ENCODE data around the gene DRC3.

Gene DRC3

GRCh38 chr17:17970699-17971430 is 1.8 kb upstream of the DRC3 start:
- DNase-seq = no peak

DNA sequence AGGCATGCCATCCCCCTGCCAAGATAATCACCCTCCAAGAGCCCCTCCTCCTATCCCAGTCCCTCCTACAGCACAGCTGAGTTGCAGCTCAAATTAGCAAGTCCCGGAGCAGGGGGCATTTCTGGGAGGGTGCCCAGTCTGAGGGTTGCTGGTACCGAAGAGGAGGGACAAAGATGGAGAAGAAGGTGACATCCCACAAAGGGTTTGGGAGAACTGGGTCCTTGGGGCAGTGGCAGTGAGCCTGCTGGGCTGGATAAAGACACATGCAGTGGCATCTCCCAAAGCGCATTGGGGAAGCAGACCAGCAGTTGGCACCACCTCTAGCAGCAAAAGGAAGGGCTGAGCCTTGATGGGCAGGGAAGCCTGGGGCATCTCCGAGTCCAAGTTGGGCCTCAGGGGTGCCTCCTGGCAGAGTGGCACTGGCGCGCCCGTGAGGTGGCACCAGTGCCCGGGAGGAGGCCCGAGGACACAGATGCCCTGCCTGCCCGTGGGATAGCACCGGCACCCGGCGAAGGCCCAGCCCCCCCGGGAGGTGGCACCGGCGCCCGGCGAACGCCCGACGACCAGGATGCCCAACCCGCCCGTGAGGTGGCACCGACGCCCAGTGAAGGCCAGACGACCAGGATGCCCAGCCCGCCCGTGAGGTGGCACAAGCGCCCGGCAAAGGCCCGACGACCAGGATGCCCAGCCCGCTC is 1.1 kb upstream of the DRC3 start:
- no peak for DNase-seq

DNA sequence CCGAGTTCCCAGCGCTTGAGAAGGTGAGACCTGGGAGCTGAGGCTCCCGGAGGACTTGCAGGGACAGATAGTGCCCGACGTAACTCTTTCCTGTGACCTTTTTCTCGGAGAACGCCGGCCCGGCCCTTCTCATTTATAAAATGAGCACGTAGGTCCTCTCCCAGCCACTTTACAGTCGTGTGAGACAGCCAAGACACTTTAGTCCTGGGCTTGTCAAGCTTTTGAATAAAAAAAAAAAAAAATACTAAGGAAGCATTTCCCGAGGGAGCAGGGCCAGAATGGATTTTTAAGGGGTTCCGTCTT is 241 bp downstream of the DRC3 start:
- no peak for DNase-seq

- DNase-seq = no peak
Observed at GRCh38 chr17:17975436-17975835, 2.8 kb downstream of the DRC3 start.

GRCh38 chr17:17976931-17977570 is 4.4 kb downstream of the DRC3 start:
- DNase-seq = no peak

- DNase-seq = no peak
Observed at GRCh38 chr17:17978481-17979424, 6.1 kb downstream of the DRC3 start.

DNA sequence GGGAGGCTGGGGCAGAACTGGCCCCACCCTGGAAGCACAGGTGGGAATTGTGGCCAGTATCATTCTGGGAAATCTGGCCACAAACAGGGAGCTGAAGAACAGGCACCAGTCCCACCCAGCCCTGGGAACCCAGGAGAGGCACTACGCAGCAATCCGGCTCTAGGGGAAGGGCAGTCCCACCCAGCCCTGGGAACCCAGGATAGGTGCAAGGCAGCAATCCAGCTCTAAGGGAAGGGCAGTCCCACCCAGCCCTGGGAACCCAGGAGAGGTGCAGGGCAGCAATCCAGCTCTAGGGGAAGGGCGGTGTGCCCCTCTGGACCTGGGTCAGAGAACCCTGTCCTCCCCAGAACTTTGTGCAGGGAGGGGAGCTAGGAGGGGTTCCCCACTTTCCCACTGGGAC is 7.1 kb downstream of the DRC3 start:
- DNase-seq = no peak

DNA sequence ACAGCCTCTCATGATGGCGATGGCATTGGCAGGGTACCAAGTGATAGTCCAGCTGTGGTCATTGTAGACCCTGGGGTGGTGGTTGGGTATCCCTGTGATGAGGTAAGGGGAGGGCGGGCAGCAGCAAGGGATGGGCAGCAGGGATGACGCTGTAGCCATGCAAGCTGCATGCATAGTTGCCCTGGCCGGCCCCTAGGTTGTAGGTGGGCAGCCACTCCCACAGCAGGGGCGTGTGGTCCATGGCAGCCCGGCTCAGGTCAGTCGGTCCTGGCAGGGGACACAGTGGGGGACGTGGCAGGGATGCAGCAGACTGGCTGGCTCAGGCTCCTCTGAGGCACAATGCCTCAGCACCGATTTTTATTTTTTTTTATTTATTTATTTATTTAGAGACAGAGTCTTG is 8.7 kb downstream of the DRC3 start:
- no peak for DNase-seq

DNA sequence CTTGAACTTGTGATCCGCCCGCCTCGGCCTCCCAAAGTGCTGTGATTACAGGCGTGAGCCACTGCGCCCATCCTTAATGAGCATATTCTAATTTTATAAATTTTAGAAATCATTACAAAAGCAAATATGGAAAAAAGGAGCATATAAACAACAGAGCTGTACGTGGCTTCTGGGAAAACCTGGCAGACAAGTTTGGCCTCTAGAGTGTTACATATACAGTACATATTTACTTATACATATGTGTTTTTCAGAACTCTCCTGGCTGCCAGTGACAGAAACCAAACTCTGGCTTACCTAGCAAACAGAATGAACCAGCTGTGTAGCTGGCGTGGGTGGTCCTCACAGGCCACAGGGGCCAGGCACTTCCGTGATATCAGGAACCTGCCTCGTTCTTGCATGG is 10.1 kb downstream of the DRC3 start:
- no peak for DNase-seq

- no peak for DNase-seq
Observed at GRCh38 chr17:17983376-17983775, 10.7 kb downstream of the DRC3 start.

DNA sequence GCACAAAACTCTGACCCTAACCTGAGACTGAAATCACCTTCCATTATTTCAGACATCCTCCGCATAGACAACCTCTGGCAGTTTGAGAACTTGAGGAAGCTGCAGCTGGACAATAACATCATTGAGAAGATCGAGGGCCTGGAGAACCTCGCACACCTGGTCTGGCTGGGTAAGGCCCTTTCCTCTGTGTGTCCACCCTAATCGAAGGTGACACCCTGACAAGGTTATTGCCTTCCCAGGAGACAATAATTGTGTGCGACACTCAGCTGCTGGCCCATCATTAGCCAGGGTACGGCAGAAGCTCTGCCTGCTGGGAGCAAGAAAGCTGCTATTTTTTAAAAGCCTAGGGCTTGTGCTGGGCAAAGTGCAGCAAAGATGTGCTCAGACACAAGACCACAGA is 11.1 kb downstream of the DRC3 start:
- DNase-seq = no peak

DNA sequence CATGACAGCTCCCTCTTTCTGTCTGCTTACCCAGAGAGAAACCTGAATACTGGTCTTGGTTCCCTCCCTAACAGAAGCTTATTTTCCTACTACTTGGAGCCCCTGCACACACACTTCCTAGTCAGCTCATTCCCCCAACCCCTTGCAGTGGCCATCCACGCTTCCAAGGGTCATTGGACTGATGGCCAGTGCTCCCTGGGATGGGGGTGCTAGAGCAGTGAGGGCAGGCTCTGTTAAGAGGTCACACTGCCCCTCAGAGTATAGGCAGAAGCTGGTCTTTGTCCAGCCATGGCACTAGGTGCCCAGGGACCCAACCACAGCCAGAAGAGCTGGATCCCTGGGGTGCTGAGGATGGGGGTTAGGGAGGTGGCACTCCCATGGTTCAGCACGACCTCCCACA is 12.5 kb downstream of the DRC3 start:
- DNase-seq = no peak

GRCh38 chr17:17985555-17985954 is 12.9 kb downstream of the DRC3 start:
- DNase-seq = no peak

GRCh38 chr17:17987187-17987896 is 14.7 kb downstream of the DRC3 start:
- DNase-seq = no peak

DNA sequence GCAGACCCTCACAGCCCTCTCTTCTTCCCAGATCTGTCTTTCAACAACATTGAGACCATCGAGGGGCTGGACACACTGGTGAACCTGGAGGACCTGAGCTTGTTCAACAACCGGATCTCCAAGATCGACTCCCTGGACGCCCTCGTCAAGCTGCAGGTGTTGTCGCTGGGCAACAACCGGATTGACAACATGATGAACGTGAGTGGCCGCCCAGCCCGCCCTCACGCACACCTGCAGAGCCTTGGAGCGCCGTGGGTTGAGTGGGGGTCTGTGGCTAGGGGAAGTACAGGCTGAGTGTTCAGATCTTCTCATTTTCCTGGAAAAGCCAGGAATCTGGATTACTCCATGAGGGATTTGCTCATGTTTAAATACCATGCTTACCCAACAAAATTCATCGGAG is 15.2 kb downstream of the DRC3 start:
- no peak for DNase-seq

DNA sequence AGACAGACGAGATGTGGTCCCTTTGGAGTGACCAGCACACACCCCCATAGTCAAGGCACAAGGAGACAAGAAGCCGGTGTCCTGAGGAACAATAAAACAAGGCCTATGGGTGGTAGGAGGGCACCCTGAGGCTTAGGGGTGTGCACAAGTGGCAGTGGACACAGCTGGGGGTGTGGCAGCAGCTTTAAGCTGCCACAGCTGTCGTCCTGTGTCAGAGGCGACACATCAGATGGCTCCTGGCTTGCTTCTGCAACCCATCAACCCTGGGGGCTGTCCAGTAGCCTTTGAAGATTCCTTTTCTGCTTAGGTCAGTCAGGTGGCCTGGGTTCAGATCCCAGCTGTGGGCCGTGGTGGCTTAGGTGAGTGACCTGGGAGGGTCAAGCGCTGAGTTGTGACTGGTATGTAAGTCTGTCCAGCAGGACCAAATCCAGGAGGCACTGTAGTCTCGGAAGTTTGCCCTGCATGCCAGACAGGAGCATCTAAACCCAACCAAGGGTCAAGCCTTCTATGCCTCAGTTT is 15.8 kb downstream of the DRC3 start:
- DNase-seq = no peak

GRCh38 chr17:17989081-17989480 is 16.4 kb downstream of the DRC3 start:
- DNase-seq = no peak

DNA sequence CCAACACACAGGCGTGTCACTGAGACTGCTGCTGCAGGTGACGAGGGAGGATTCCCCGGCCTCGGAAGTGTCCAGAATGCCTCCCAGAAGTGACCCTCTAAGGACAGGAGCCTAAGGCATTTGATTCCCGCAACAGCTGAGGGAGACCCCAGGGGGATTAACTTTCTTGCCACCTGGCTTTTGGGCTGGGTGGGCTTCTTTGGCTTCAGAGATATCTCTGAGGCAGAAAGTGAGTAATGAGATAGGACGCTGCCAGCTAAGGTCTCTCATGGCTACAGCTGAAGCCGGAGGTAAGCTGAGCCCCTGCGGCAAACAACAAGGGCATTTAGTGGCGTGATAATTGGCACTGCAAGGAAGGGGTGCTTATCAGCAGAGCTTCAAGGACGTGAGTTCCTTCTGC is 17.0 kb downstream of the DRC3 start:
- no peak for DNase-seq

GRCh38 chr17:17990282-17990681 is 17.6 kb downstream of the DRC3 start:
- no peak for DNase-seq

DNA sequence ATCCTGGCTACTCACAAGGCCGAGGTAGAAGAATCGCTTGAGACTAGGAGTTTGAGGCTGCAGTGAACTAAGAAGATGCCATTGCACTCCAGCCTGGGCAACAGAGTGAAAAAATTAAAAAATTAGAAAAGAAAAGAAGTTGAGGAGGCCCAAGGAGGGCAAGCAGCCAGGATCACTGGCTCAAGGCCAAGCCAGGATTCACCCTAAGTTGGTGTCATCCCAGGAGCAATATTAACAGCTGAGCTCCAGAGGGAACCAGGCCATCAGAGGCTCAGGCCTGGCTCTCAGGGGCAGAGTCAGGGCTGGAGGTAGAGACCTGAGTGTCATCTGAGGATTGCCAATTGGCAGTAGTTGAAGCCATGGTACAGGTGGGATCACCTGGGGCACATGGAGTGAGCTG is 20.7 kb downstream of the DRC3 start:
- no peak for DNase-seq

DNA sequence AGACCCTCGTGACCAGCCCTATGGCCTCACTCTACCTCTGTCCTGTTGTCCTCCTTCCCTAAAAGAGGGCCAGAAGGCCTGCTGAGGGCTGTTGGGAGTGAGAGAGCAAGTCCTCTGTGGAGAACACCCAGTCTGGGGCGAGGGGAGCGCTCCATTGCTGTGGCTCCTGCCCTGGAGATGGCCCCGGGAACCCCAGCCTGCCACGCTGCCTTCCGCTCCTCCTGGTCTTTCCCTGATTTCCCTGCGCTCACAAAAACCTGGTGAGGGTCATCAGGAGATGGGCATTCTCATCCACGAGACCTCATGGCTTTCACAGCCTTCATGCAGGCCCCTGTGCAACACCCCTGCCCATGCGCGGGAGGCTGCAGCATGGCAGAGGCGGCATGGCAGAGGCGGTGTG is 21.2 kb downstream of the DRC3 start:
- no peak for DNase-seq

- no peak for DNase-seq
Observed at GRCh38 chr17:17994271-17995069, 21.8 kb downstream of the DRC3 start.

All from NCI-H1048 (cell line).